ENCODE measurements around the gene ETFA.

DNA sequence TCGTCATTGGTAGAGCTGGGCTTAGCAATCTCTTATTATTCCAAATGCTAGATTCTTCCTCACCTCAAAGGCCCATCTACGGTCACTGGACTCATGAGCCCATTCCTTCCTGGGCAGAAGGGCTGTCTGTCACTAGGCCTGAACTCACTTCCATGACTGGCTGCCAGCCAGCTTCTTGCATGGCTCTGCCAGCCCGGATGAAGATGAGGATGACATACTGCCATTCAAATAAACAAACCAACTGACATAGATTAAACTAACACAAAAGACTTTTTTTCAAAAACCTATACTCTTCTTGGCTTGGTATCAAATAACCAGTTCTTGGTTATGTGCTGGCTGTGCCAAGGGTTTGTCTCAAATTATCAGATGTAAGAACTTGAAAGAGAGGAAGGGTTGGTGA, 49.1 kb upstream of the ETFA start:
- TF ChIP-seq, protein P1, sequence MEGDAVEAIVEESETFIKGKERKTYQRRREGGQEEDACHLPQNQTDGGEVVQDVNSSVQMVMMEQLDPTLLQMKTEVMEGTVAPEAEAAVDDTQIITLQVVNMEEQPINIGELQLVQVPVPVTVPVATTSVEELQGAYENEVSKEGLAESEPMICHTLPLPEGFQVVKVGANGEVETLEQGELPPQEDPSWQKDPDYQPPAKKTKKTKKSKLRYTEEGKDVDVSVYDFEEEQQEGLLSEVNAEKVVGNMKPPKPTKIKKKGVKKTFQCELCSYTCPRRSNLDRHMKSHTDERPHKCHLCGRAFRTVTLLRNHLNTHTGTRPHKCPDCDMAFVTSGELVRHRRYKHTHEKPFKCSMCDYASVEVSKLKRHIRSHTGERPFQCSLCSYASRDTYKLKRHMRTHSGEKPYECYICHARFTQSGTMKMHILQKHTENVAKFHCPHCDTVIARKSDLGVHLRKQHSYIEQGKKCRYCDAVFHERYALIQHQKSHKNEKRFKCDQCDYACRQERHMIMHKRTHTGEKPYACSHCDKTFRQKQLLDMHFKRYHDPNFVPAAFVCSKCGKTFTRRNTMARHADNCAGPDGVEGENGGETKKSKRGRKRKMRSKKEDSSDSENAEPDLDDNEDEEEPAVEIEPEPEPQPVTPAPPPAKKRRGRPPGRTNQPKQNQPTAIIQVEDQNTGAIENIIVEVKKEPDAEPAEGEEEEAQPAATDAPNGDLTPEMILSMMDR (IDR thresholded peaks at IDR 0.05): no peak
- TF ChIP-seq POLR2A (IDR thresholded peaks at IDR 0.05): no peak

All from uterus (tissue), 2 donors.